Lower lobe of right lung (tissue), 2 donors: Measurements from ENCODE around the gene COPS7B. TPM values are rescaled to one million over a fixed set of nuclear protein-coding genes. Genes with fewer than 3 reads are reported as not detected.
A peak's percentile ranks its signal among the peaks of the same experiment; 100 is the strongest.

ENCODE experiments used
- ATAC-seq, 2 donors: fragments of 200-7000 bp; cut with Tn5 transposase; one replicate each; pipeline ENCODE4 v1.9.1; 2020 to 2022; ENCODE audit warnings: mild to moderate bottlenecking in 2 of 2, moderate library complexity in 2 of 2
- DNase-seq: peaks from one replicate; pipeline ENCODE4 v3.0.0-alpha.2; 2020
- H3K27ac ChIP-seq: fragments of 200-600 bp; one replicate; pipeline ENCODE4 v1.8.0; 2022
- H3K27me3 ChIP-seq: fragments of 200-600 bp; one replicate; pipeline ENCODE4 v1.8.0; 2022; ENCODE audit warnings: low read depth
- H3K36me3 ChIP-seq: fragments of 200-600 bp; one replicate; pipeline ENCODE4 v1.8.0; 2022; ENCODE audit warnings: mild to moderate bottlenecking
- H3K4me1 ChIP-seq: fragments of 200-600 bp; one replicate; pipeline ENCODE4 v1.8.0; 2022
- H3K4me3 ChIP-seq: fragments of 200-600 bp; one replicate; pipeline ENCODE4 v1.8.0; 2022; ENCODE audit warnings: mild to moderate bottlenecking
- H3K9me3 ChIP-seq: fragments of 200-600 bp; one replicate; pipeline ENCODE4 v1.8.0; 2022
- CTCF ChIP-seq: fragments of 200-600 bp; IDR thresholded peaks from one replicate; pipeline ENCODE4 v1.8.0; 2022; ENCODE audit warnings: antibody characterized with exemption, mild to moderate bottlenecking
- intact Hi-C: fragments of 100-400 bp; cut with DNase I; formaldehyde crosslinking; loops from one replicate; pipeline ENCODE4 v1.11.0; 2022
- total RNA-seq: library from RNA; stranded (reverse); fragmentation: NEBNext Ultra II Directional; extraction: Animal tissue kit (Norgen Biotek cat#: 25700); gene quantifications from one replicate; pipeline ENCODE4 v1.2.1, GENCODE V29; 2021
- donor health status: DM: no; HTN: yes; CAD: no; lungs with severe emphysema.

COPS7B gene
- total RNA-seq, 1 donor from 2014 or later: 31.2 TPM

DNA sequence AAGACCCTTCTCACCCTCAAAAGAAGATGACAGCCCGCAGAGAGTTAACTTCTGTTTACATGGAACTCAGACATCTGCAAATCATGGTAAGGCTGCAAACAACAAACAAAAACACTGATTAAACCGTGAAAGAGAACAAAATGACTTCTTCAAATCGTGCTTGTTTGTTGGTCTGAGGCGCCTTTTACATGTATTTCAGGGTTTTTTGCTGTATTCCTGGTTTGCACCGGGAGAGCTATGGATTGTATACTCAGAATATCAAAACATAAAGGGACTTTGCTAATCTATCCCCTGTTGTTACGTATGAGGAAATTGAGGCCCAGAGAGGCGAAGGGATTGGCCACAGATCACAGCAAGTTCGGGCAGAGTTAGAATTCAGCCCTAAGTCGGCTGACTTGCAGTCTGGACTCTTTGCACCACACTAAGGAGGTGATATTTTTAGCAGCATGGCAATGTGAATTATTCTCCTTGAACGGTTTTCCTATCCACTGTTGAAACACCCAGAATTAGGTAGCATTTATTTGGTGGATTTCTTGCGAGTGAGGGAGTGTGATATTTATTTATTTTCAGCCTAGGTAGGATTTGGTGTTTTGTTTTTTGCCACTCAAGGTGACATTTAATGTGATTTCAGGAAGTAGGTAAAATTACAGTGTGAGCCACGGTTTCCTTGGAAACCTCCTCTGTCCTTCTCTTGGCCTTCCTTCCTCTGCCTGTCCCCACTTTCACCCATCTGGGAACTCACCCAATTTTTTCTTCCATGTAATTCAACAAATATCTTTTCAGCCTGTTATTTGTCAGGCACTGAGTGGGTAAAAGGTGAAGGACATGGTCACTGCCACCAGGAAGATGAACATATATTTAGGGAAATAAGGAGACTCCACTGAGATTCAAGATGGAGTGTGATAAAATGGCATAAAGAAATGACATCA is 4.2 kb upstream of the COPS7B start:
- no peak for TF ChIP-seq CTCF
- no peaks in the 10 kb centered on the region for H3K9me3 ChIP-seq
- peaks cover 52% of the 10 kb centered on the region for H3K4me1 ChIP-seq
- ATAC-seq (no peak), DNase-seq (no peak)
- H3K36me3 ChIP-seq: no peaks in the 10 kb centered on the region
- H3K4me3 ChIP-seq: peak overlapping the region; percentile 93
- peak overlapping the region; percentile 83 for H3K27ac ChIP-seq
- H3K27me3 ChIP-seq: no peaks in the 10 kb centered on the region
- intact Hi-C loops: no loop called here

DNA sequence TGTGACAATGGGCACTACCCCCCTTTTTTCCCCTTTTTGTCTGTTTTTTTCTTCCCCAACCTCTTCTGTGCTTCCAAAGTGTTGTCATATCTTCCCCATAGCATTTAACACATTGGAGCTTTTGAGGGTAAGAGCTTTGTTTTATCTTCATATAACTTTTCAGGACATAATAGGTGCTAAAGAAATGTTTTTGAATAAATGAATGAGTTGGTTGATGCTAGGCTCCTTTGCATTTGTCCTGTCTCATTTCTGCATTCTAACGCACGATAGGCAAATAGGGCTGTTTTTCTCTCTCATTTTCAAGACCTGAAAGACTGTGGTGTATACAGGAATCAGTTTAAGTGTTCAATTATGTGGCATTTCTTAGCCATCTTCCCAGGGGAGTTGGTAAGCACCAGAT is 832 bp upstream of the COPS7B start:
- Histone ChIP-seq H3K9me3 (no peaks in the 10 kb centered on the region), H3K27ac (no peak overlapping the region), H3K27me3 (no peaks in the 10 kb centered on the region), H3K4me3 (no peak overlapping the region), H3K36me3 (peaks cover 22% of the 10 kb centered on the region), H3K4me1 (peaks cover 49% of the 10 kb centered on the region)
- ATAC-seq (no peak), DNase-seq (no peak)
- intact Hi-C loops: no loop called here
- TF ChIP-seq CTCF: no peak

DNA sequence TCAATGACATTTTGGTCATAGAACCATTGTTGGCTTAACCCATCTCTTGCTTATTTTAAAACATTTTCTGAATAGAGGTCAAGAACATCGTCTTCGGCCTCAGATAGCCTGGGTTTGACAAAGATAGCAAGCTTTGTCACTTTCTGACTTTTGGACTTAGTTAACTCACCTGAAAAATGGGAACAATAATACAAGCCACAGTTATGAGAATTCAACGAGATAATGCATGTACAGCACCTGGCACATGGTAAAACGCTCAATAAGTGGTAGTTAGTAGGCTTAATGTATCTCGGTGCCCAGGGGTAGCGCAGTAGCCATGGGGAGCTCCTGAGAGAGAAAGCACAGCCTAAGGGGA is 446 bp upstream of the COPS7B start:
- no peaks in the 10 kb centered on the region for H3K27me3 ChIP-seq
- peaks cover 48% of the 10 kb centered on the region for H3K4me1 ChIP-seq
- H3K9me3 ChIP-seq: no peaks in the 10 kb centered on the region
- H3K36me3 ChIP-seq: peaks cover 24% of the 10 kb centered on the region
- H3K4me3 ChIP-seq: peak overlapping the region; percentile 97
- ATAC-seq: no peak
- intact Hi-C loops: no loop called here
- H3K27ac ChIP-seq: peak overlapping the region; percentile 73
- no peak for DNase-seq
- TF ChIP-seq CTCF: no peak

- Histone ChIP-seq H3K27me3 (no peaks in the 10 kb centered on the region), H3K4me3 (peak overlapping the region; percentile 97), H3K9me3 (no peaks in the 10 kb centered on the region), H3K36me3 (peaks cover 35% of the 10 kb centered on the region), H3K4me1 (peaks cover 48% of the 10 kb centered on the region), H3K27ac (peak overlapping the region; percentile 73)
- ATAC-seq (no peak), DNase-seq (no peak)
- no peak for TF ChIP-seq CTCF
- intact Hi-C loops: no loop called here
These were observed 660 bp downstream of the COPS7B start for GRCh38 chr2:231786917-231787292.

DNA sequence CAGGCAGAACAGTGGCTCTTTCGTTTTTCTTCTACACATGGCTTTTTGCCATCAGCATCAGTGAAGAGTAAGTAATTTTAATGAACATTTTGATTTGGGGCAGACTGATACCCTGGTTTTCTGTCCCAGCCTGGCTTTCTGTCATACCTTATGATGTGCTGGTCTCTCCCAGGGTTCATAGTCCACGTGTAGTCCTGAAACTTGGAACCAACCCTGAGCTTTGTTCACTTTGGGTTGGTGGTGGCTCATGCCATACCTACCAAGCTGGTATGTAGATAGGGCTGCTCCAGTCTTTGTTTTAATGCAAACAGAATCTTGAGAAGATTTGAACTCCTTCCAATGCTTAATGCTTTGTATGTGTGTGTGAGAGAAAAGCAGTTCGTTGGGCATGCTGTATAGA is 4.9 kb downstream of the COPS7B start:
- Histone ChIP-seq H3K27me3 (no peaks in the 10 kb centered on the region), H3K27ac (no peak overlapping the region), H3K4me3 (no peak overlapping the region), H3K9me3 (no peaks in the 10 kb centered on the region), H3K36me3 (peaks cover 76% of the 10 kb centered on the region), H3K4me1 (peaks cover 16% of the 10 kb centered on the region)
- DNase-seq (no peak), ATAC-seq (no peak)
- intact Hi-C loops: no loop called here
- no peak for TF ChIP-seq CTCF
